Uterus (tissue), 4 donors: ENCODE results near the gene PCYOX1L. TPM values are rescaled to one million over a fixed set of nuclear protein-coding genes. Genes with fewer than 3 reads are reported as not detected.

Experiments
- DNase-seq, 2 donors: peaks; one replicate each; pipeline ENCODE4 v3.0.0-alpha.2; 2019 to 2020
- H3K27ac ChIP-seq, 2 donors: fragments of 200-600 bp; sonication (generic); 1 replicate in 1 of 2; 2 replicates in 1 of 2; pipeline ENCODE4 v1.5.1; 2016 to 2018
- H3K27me3 ChIP-seq, 2 donors: fragments of 200-600 bp; sonication (generic); one replicate each; pipeline ENCODE4 v1.5.1; 2018 to 2019; ENCODE audit warnings: control low read depth in 1 of 2
- H3K36me3 ChIP-seq, 2 donors: fragments of 200-600 bp; sonication (generic); one replicate each; pipeline ENCODE4 v1.5.1; 2019; ENCODE audit warnings: control low read depth in 1 of 2
- H3K4me1 ChIP-seq, 2 donors: fragments of 200-600 bp; sonication (generic); one replicate each; pipeline ENCODE4 v1.5.1; 2018 to 2019; ENCODE audit warnings: control low read depth in 1 of 2
- H3K4me3 ChIP-seq, 2 donors: fragments of 200-600 bp; sonication (generic); 1 replicate in 1 of 2; 2 replicates in 1 of 2; pipeline ENCODE4 v1.5.1; 2018 to 2019; ENCODE audit warnings: mild to moderate bottlenecking in 1 of 2
- H3K9me3 ChIP-seq, 2 donors: fragments of 200-600 bp; sonication (generic); one replicate each; pipeline ENCODE4 v1.5.1; 2019; ENCODE audit warnings: control low read depth in 1 of 2
- POLR2A ChIP-seq, 2 donors: fragments of 450-650 bp; IDR thresholded peaks; one replicate each; pipeline ENCODE4 v1.6.1; 2016; ENCODE audit warnings: antibody characterized with exemption in 2 of 2, mild to moderate bottlenecking in 1 of 2, moderate library complexity in 1 of 2
- intact Hi-C: fragments of 100-400 bp; cut with DNase I; formaldehyde crosslinking; loops from one replicate; pipeline ENCODE4 v1.15.1; 2023; ENCODE audit warnings: low total_unique reads
- total RNA-seq, 4 donors: library from RNA; depleted of rRNA in 3 of 4; stranded (reverse); fragments of >200 nt in 3 of 4; gene quantifications; one replicate each; pipeline versions ENCODE4 v1.1.0 to v1.2.4, GENCODE V29; 2014 to 2023
- TF ChIP-seq, protein P1 (sequence below), 4 experiments: fragments of 200-600 bp in 2 of 4; fragments of 450-650 bp in 2 of 4; sonication (generic) in 2 of 4; IDR thresholded peaks; one replicate each; pipeline ENCODE4 v1.5.1; 2016 to 2019; ENCODE audit warnings: antibody characterized with exemption in 4 of 4, mild to moderate bottlenecking in 2 of 4, moderate library complexity in 1 of 4
- donor health status: DM: yes; HTN: yes; CAD: no.

Gene PCYOX1L
- total RNA-seq, 4 donors from 2014 or later: 0.59 to 8.6 (median 5.9) TPM

DNA sequence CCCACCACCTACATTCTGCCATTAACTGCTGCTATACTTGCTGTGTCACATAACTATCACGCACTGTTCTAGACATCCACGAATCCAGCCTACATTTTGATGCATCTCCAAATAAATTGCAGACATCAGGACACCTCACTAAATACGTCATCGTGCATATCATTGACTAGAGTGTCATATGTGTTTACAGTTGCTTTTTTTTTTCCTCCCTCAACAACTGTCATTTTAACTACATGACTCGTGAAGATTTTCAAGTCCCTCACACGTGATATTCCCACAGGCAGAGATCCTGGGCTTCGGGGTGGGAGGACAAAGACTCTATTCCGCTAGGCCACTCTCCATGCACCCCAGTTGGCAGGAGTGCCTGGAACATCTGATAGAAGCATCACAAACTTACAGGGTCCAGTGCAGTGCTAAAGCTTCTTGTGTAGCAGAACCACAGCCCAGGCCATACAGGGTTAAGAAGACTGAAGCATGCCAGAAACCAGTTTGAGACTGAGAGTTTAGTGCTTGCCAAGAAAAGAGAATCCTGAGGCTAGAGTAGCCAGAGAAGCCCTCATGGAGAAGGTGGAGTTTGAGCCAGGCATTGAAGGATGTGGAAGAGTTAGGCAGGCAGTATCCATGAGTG lies 1.1 kb downstream of the PCYOX1L start:
- H3K4me1 ChIP-seq: no peaks in the 10 kb centered on the region
- H3K27ac ChIP-seq: no peak overlapping the region
- intact Hi-C loops: no loop called here
- no peak for DNase-seq
- no peak overlapping the region for H3K4me3 ChIP-seq
- no peaks in the 10 kb centered on the region for H3K9me3 ChIP-seq
- TF ChIP-seq, protein P1, sequence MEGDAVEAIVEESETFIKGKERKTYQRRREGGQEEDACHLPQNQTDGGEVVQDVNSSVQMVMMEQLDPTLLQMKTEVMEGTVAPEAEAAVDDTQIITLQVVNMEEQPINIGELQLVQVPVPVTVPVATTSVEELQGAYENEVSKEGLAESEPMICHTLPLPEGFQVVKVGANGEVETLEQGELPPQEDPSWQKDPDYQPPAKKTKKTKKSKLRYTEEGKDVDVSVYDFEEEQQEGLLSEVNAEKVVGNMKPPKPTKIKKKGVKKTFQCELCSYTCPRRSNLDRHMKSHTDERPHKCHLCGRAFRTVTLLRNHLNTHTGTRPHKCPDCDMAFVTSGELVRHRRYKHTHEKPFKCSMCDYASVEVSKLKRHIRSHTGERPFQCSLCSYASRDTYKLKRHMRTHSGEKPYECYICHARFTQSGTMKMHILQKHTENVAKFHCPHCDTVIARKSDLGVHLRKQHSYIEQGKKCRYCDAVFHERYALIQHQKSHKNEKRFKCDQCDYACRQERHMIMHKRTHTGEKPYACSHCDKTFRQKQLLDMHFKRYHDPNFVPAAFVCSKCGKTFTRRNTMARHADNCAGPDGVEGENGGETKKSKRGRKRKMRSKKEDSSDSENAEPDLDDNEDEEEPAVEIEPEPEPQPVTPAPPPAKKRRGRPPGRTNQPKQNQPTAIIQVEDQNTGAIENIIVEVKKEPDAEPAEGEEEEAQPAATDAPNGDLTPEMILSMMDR (IDR thresholded peaks at IDR 0.05): no peak
- TF ChIP-seq POLR2A (IDR thresholded peaks at IDR 0.05): no peak
- H3K27me3 ChIP-seq: no peaks in the 10 kb centered on the region
- no peaks in the 10 kb centered on the region for H3K36me3 ChIP-seq

DNA sequence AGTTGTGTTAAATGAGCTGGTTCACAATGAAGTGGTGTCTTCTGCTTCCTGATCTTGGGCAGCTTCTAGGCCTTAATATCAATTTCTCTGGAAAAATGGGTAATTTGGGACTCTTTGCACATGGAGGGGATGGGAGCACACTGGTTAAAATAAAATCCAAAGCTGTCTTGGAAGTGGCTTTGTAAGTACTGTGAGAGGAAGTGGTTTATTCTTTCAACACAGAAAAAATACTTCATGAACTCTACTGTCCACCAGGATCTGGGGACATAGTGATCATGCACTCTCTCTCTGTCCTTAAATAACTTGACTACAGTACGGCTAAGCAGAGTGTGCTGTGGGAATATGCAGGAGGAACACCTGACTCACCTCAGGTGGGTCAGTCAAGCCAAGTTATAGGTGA lies 2.4 kb downstream of the PCYOX1L start:
- H3K36me3 ChIP-seq: no peaks in the 10 kb centered on the region
- H3K27ac ChIP-seq: no peak overlapping the region
- intact Hi-C loops: no loop called here
- DNase-seq: no peak
- no peaks in the 10 kb centered on the region for H3K9me3 ChIP-seq
- H3K4me1 ChIP-seq: no peaks in the 10 kb centered on the region
- H3K4me3 ChIP-seq: no peak overlapping the region
- H3K27me3 ChIP-seq: no peaks in the 10 kb centered on the region
- TF ChIP-seq POLR2A (IDR thresholded peaks at IDR 0.05): no peak
- TF ChIP-seq, protein P1 (IDR thresholded peaks at IDR 0.05): no peak

DNA sequence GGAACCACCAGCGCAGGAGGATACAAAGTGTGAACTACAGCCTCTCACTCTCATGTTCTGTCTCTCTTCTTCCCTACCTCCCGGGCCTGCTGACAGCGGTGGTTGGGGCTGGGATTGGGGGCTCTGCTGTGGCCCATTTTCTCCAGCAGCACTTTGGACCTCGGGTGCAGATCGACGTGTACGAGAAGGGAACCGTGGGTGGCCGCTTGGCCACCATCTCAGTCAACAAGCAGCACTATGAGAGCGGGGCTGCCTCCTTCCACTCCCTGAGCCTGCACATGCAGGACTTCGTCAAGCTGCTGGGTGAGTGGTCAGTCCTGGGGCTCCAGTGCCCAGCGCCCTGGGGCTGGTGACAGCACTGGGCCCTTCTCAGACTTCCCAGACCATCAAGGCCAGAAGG lies 4.7 kb downstream of the PCYOX1L start:
- intact Hi-C loops: no loop called here
- H3K4me1 ChIP-seq: no peaks in the 10 kb centered on the region
- no peak for TF ChIP-seq POLR2A (IDR thresholded peaks at IDR 0.05)
- TF ChIP-seq, protein P1 (IDR thresholded peaks at IDR 0.05): no peak

DNA sequence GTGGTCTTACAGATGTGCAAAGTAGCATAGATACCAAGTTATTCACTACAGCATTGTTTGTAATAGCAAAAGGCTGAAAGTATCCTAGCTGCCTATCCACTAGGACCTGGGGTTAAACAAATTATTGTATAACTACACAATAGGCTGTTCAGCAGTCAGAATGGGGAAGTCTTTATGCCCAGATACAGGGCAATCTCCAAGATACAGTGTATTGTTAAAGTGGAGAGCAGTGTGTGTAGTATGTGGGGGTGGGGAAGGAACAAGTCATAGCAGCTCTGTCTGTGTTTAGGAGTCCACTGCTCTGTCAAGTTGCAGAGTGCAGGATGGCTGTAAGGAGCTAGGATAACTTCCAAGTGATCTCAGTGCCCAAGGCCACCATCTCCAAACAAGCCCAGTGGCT lies 5.5 kb downstream of the PCYOX1L start:
- H3K27me3 ChIP-seq: no peaks in the 10 kb centered on the region
- H3K9me3 ChIP-seq: no peaks in the 10 kb centered on the region
- no peak overlapping the region for H3K27ac ChIP-seq
- H3K4me3 ChIP-seq: no peak overlapping the region
- no peak for DNase-seq
- intact Hi-C loops: no loop called here
- H3K4me1 ChIP-seq: no peaks in the 10 kb centered on the region
- no peaks in the 10 kb centered on the region for H3K36me3 ChIP-seq
- TF ChIP-seq POLR2A (IDR thresholded peaks at IDR 0.05): no peak
- TF ChIP-seq, protein P1 (IDR thresholded peaks at IDR 0.05): no peak

More for the DNA sequence above, 4.7 kb downstream of the PCYOX1L start:
- Histone ChIP-seq H3K27ac (no peak overlapping the region), H3K9me3 (no peaks in the 10 kb centered on the region), H3K27me3 (no peaks in the 10 kb centered on the region), H3K36me3 (no peaks in the 10 kb centered on the region), H3K4me3 (no peak overlapping the region)
- no peak for DNase-seq

DNA sequence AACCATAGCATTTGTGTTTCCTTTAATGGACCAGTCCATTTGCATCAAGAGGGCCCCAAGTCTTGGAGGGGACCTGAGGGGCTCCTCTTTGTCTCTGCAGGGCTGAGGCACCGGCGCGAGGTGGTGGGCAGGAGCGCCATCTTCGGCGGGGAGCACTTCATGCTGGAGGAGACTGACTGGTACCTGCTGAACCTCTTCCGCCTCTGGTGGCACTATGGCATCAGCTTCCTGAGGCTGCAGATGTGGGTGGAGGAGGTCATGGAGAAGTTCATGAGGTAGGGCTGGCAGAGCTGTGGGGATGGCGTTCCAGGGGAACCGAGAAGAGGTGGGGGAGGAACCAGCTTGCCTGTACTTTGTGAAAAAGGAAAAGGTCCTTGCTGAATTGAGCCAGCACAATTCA lies 6.1 kb downstream of the PCYOX1L start:
- no peak for TF ChIP-seq POLR2A (IDR thresholded peaks at IDR 0.05)
- TF ChIP-seq, protein P1 (IDR thresholded peaks at IDR 0.05): no peak
- intact Hi-C loops: no loop called here
- DNase-seq: no peak
- no peaks in the 10 kb centered on the region for H3K4me1 ChIP-seq
- no peak overlapping the region for H3K27ac ChIP-seq
- no peaks in the 10 kb centered on the region for H3K27me3 ChIP-seq
- H3K36me3 ChIP-seq: no peaks in the 10 kb centered on the region
- H3K4me3 ChIP-seq: no peak overlapping the region
- H3K9me3 ChIP-seq: no peaks in the 10 kb centered on the region
